ENCODE results near the gene DNAJB9. TPM values are rescaled to one million over a fixed set of nuclear protein-coding genes. Genes with fewer than 3 reads are reported as not detected.

DNAJB9 gene
- 11.1 TPM for total RNA-seq (2021; ENCODE audit: unreplicated experiment)
- polyA plus RNA-seq (2012; ENCODE audit: insufficient read length) = 18.7 TPM
- percentile 84 among the genes with signal in this experiment for Bru-seq, nascent RNA
- percentile 96 among the genes with signal in this experiment for BruChase-seq, experiment 1, labeled RNA remaining after a 2-hour chase
- percentile 78 among the genes with signal in this experiment for BruChase-seq, experiment 2, labeled RNA remaining after a 6-hour chase
- long read RNA-seq, transcript DNAJB9-201 (3 exons, 2,715 nt) = major isoform, 45 of 46 reads
- long read RNA-seq, partial matches to known transcripts = 1 of 46 reads
- long read RNA-seq, other reads (novel, unspliced or antisense) = 0 of 46 reads

DNA sequence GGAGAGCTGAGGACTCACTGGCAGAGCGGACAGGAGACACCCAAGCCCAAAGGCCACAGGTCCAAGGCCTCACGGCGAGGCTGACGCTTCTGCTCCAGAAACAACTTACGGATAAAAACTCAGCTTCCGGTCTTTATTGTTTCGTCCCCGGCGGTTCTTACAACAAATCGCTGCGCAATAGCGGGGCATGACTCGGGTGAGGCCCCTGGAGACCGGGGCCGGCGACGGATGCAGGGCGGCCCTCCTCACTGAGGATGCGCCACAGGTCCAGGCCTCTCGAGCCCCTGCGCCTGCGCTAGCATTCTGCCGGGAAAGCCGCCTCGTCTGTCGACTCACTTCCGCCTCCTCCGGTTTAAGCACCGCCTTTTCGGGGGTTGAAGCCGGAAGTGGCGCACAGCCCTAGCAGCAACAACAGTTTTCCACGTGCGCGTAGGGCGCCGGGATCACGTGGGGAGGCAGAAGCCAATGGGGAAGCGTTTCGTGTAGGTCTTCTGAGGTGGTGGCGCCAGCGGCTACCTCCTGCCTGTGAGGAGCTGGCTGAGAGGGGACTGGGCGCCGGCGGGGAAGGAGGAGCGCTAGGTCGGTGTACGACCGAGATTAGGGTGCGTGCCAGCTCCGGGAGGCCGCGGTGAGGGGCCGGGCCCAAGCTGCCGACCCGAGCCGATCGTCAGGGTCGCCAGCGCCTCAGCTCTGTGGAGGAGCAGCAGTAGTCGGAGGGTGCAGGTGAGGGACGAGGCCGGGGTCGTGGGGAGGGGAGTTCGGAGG, at the start of gene DNAJB9, which contains the start of gene THAP5:
DNAJB9 (plus strand) TSS at position 494 of the 765 bp plus-strand sequence. CDS start 1,853 bp downstream, outside the sequence.
THAP5 (minus strand) TSS at position 326 of the 765 bp plus-strand sequence; CDS start at position 189, 137 bp downstream.
- CTCF ChIA-PET = no interaction called here
- Histone ChIP-seq H3K27ac (ENCODE audit: low read length) (peak within 1 kb of the TSS; percentile 98), H3K9me3 (ENCODE audit: control insufficient read depth, insufficient read depth, low read depth, low read length) (no peaks in the 10 kb centered on the region), H3K27me3 (ENCODE audit: control insufficient read depth, insufficient read depth, low read length) (no peaks in the 10 kb centered on the region), H3K4me1 (ENCODE audit: control insufficient read depth, insufficient read depth, low read length) (peaks cover 9% of the 10 kb centered on the region; the same call in 1 of the 2 replicates), H3K4me3 (ENCODE audit: low read depth in 2 of 2, low read length in 2 of 2) (peak within 1 kb of the TSS; percentile 72 to 92), H3K36me3 (ENCODE audit: control insufficient read depth, insufficient read depth, low read length) (peaks cover 21% of the 10 kb centered on the region)
- in situ Hi-C loops (cut with HindIII; ENCODE audit: low pct_unique_long_range_greater_than_20kb, low sequenced_read_pairs) (no loop called here), intact Hi-C loops (cut with micrococcal nuclease; ENCODE audit: unreplicated experiment) (loop anchor here (5.0 kb wide), 1 partner anchor 42 kb away; the partner anchor contains the start of gene PNPLA8)
- POLR2A ChIA-PET = interaction anchor here (0.5 to 0.7 kb wide), 2 partner anchors 45 to 641 kb away, joined by 3 to 5 read pairs; no protein-coding TSS in a partner anchor
- DNase-seq (ENCODE audit: low read depth, low spot score) = peak; percentile 99
- ATAC-seq = peak; percentile 99
- BruUV-seq (replicated peaks) = no TSS peak
- TF ChIP-seq TCF7L2 (IDR thresholded peaks at IDR 0.05; ENCODE audit: low read depth, low read length) (no peak), SIN3A (IDR thresholded peaks at IDR 0.05; ENCODE audit: borderline replicate concordance, insufficient read depth, low read depth, low read length) (peak; percentile 90), POLR2AphosphoS5 (IDR thresholded peaks at IDR 0.05; ENCODE audit: low read depth, low read length) (peak; percentile 88)
- TF ChIP-seq, protein P1, sequence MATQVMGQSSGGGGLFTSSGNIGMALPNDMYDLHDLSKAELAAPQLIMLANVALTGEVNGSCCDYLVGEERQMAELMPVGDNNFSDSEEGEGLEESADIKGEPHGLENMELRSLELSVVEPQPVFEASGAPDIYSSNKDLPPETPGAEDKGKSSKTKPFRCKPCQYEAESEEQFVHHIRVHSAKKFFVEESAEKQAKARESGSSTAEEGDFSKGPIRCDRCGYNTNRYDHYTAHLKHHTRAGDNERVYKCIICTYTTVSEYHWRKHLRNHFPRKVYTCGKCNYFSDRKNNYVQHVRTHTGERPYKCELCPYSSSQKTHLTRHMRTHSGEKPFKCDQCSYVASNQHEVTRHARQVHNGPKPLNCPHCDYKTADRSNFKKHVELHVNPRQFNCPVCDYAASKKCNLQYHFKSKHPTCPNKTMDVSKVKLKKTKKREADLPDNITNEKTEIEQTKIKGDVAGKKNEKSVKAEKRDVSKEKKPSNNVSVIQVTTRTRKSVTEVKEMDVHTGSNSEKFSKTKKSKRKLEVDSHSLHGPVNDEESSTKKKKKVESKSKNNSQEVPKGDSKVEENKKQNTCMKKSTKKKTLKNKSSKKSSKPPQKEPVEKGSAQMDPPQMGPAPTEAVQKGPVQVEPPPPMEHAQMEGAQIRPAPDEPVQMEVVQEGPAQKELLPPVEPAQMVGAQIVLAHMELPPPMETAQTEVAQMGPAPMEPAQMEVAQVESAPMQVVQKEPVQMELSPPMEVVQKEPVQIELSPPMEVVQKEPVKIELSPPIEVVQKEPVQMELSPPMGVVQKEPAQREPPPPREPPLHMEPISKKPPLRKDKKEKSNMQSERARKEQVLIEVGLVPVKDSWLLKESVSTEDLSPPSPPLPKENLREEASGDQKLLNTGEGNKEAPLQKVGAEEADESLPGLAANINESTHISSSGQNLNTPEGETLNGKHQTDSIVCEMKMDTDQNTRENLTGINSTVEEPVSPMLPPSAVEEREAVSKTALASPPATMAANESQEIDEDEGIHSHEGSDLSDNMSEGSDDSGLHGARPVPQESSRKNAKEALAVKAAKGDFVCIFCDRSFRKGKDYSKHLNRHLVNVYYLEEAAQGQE (IDR thresholded peaks at IDR 0.05; ENCODE audit: insufficient read depth in 1 of 2, low read depth in 2 of 2, low read length in 1 of 2) = peak in 1 of 2 experiments; percentile 38; a peak in 1 of 4 replicates

DNA sequence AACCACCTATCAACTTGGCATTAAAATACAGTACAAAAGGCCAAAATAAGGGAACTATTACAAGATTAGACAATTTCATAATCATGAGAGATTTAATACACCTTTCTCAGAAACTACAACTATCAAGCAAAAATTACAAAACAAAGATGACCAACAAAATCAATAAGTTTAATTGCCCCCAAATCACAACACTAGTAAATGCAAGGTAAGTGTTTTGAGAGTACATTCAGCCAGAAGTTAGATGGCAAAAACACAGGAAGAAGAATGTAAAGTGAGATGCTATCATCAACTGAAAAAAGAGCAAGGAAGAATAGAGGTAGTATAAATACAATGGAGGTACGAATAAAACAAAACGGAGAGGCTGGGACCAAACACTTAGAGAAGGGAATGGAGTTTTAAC, 46.9 kb upstream of the DNAJB9 start:
- peaks cover 2% of the 10 kb centered on the region; the same call in 1 of the 2 replicates for H3K36me3 ChIP-seq (ENCODE audit: control insufficient read depth, insufficient read depth, low read length)
- TF ChIP-seq SIN3A (IDR thresholded peaks at IDR 0.05; ENCODE audit: borderline replicate concordance, insufficient read depth, low read depth, low read length) (no peak), POLR2AphosphoS5 (IDR thresholded peaks at IDR 0.05; ENCODE audit: low read depth, low read length) (no peak), TCF7L2 (IDR thresholded peaks at IDR 0.05; ENCODE audit: low read depth, low read length) (no peak)
- TF ChIP-seq, protein P1 (IDR thresholded peaks at IDR 0.05; ENCODE audit: insufficient read depth in 1 of 2, low read depth in 2 of 2, low read length in 1 of 2) = no peak
- TF ChIP-seq, protein P2, sequence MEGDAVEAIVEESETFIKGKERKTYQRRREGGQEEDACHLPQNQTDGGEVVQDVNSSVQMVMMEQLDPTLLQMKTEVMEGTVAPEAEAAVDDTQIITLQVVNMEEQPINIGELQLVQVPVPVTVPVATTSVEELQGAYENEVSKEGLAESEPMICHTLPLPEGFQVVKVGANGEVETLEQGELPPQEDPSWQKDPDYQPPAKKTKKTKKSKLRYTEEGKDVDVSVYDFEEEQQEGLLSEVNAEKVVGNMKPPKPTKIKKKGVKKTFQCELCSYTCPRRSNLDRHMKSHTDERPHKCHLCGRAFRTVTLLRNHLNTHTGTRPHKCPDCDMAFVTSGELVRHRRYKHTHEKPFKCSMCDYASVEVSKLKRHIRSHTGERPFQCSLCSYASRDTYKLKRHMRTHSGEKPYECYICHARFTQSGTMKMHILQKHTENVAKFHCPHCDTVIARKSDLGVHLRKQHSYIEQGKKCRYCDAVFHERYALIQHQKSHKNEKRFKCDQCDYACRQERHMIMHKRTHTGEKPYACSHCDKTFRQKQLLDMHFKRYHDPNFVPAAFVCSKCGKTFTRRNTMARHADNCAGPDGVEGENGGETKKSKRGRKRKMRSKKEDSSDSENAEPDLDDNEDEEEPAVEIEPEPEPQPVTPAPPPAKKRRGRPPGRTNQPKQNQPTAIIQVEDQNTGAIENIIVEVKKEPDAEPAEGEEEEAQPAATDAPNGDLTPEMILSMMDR (IDR thresholded peaks at IDR 0.05) = no peak
- BruUV-seq (replicated peaks) = no TSS peak
- intact Hi-C loops (cut with micrococcal nuclease; ENCODE audit: unreplicated experiment) = no loop called here
- no peaks in the 10 kb centered on the region for H3K27me3 ChIP-seq (ENCODE audit: control insufficient read depth, insufficient read depth, low read length)
- in situ Hi-C loops (cut with HindIII; ENCODE audit: low pct_unique_long_range_greater_than_20kb, low sequenced_read_pairs) = no loop called here
- ChIA-PET POLR2A (no interaction called here), CTCF (no interaction called here)
- DNase-seq (ENCODE audit: low read depth, low spot score) (no peak), ATAC-seq (no peak)
- H3K4me3 ChIP-seq (ENCODE audit: low read depth in 2 of 2, low read length in 2 of 2) = no peak overlapping the region
- H3K4me1 ChIP-seq (ENCODE audit: control insufficient read depth, insufficient read depth, low read length) = peaks cover 18% of the 10 kb centered on the region
- no peaks in the 10 kb centered on the region for H3K9me3 ChIP-seq (ENCODE audit: control insufficient read depth, insufficient read depth, low read depth, low read length)
- H3K27ac ChIP-seq (ENCODE audit: low read length) = no peak overlapping the region
